Esophagus muscularis mucosa (tissue), 4 donors: ENCODE data around the gene SMAP1. TPM values are rescaled to one million over a fixed set of nuclear protein-coding genes. Genes with fewer than 3 reads are reported as not detected.

Experiments used
- DNase-seq: peaks from one replicate; pipeline ENCODE4 v3.0.0-alpha.2; 2017; ENCODE audit errors: extremely low spot score
- H3K27ac ChIP-seq, 4 donors: fragments of 200-600 bp; sonication (generic); replicated peaks in 1 of 4; 1 replicate in 3 of 4; 2 replicates in 1 of 4; pipeline ENCODE4 v1.5.1; 2016 to 2019; ENCODE audit warnings: mild to moderate bottlenecking in 1 of 4
- H3K27me3 ChIP-seq, 4 donors: fragments of 200-600 bp; sonication (generic); one replicate each; pipeline versions ENCODE4 v1.5.1 to v1.6.0; 2016 to 2019
- H3K36me3 ChIP-seq, 4 donors: fragments of 200-600 bp; sonication (generic); one replicate each; pipeline ENCODE4 v1.5.1; 2016 to 2019
- H3K4me1 ChIP-seq, 4 donors: fragments of 200-600 bp; sonication (generic); one replicate each; pipeline ENCODE4 v1.5.1; 2016 to 2019
- H3K4me3 ChIP-seq, 4 donors: fragments of 200-600 bp; sonication (generic); 1 replicate in 2 of 4; 2 replicates in 2 of 4; pipeline ENCODE4 v1.5.1; 2016 to 2019; ENCODE audit warnings: mild to moderate bottlenecking in 4 of 4, moderate library complexity in 1 of 4
- H3K9me3 ChIP-seq, 4 donors: fragments of 200-600 bp; sonication (generic); 1 replicate in 3 of 4; 2 replicates in 1 of 4; pipeline ENCODE4 v1.5.1; 2016 to 2019
- EP300 ChIP-seq: sonication (generic); formaldehyde crosslinking; IDR thresholded peaks from one replicate; pipeline ENCODE4 v1.6.1; 2017; ENCODE audit warnings: antibody characterized with exemption
- POLR2A ChIP-seq: fragments of 450-650 bp; IDR thresholded peaks from one replicate; pipeline ENCODE4 v1.6.1; 2017; ENCODE audit warnings: antibody characterized with exemption, moderate library complexity, mild to moderate bottlenecking, low read depth
- POLR2AphosphoS5 ChIP-seq, 2 donors: sonication (generic); formaldehyde crosslinking; IDR thresholded peaks; one replicate each; pipeline ENCODE4 v1.6.1; 2017; ENCODE audit warnings: antibody characterized with exemption in 2 of 2
- WGBS: methylation state at CpG from one replicate; pipeline ENCODE4 v1.1.5; 2018; 5-methylcytosine and 5-hydroxymethylcytosine counted together
- intact Hi-C: fragments of 100-400 bp; cut with DNase I; formaldehyde crosslinking; loops from one replicate; pipeline ENCODE4 v1.15.1; 2023
- total RNA-seq, 4 donors: library from RNA; depleted of rRNA; stranded (reverse); fragments of >200 nt; gene quantifications; one replicate each; pipeline versions ENCODE4 v1.1.0 to v1.2.1, GENCODE V29; 2016
- TF ChIP-seq, protein P1 (sequence below), 3 experiments: fragments of 200-600 bp in 2 of 3; fragments of 450-650 bp in 1 of 3; sonication (generic) in 2 of 3; IDR thresholded peaks; one replicate each; pipeline ENCODE4 v1.5.1; 2017 to 2019; ENCODE audit warnings: antibody characterized with exemption in 3 of 3, mild to moderate bottlenecking in 2 of 3, moderate library complexity in 1 of 3

Gene SMAP1
- total RNA-seq, 4 donors from 2014 or later = 23.7 to 33.1 (median 29.5) TPM

DNA sequence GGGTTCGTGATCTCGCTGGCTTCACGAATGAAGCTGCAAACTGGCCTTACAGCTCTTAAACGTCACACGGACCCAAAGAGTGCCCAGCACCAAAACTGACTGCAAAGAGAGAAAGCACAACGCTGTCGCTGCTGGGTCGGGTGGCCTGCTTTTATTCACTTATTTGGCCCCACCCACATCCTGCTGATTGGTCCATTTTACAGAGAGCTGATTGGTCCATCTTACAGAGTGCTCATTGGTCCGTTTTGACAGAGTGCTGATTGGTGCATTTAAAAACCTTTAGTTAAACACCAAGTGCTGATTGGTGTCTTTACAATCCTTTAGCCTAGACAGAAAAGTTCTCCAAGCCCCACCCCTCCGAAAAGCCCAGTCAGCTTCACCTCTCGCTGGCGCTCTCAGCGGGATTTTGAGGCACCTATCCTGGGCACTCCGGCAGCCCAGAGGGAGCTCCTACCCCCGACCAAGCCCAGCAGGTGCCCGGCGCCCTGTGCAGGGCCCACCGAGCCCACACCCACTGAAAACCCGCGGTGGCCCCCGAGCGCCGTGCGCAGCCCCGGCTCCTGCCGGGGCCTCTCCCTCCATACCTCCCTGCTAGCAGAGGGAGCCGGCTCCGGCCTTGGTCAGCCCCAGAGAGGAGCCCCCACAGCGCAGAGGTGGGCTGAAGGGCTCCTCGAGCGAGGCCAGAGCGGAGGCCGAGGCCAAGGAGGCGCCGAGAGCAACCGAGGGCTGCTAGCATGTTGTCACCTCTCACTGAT lies 40.0 kb upstream of the SMAP1 start:
- intact Hi-C loops = no loop called here
- DNase-seq = no peak
- Histone ChIP-seq H3K4me1 (no peaks in the 10 kb centered on the region), H3K27ac (no peak overlapping the region), H3K27me3 (peaks cover 0 to 4% (median 0%) of the 10 kb centered on the region in 4 donors), H3K4me3 (no peak overlapping the region), H3K36me3 (no peaks in the 10 kb centered on the region), H3K9me3 (no peaks in the 10 kb centered on the region)
- no peak for TF ChIP-seq EP300
- TF ChIP-seq, protein P1, sequence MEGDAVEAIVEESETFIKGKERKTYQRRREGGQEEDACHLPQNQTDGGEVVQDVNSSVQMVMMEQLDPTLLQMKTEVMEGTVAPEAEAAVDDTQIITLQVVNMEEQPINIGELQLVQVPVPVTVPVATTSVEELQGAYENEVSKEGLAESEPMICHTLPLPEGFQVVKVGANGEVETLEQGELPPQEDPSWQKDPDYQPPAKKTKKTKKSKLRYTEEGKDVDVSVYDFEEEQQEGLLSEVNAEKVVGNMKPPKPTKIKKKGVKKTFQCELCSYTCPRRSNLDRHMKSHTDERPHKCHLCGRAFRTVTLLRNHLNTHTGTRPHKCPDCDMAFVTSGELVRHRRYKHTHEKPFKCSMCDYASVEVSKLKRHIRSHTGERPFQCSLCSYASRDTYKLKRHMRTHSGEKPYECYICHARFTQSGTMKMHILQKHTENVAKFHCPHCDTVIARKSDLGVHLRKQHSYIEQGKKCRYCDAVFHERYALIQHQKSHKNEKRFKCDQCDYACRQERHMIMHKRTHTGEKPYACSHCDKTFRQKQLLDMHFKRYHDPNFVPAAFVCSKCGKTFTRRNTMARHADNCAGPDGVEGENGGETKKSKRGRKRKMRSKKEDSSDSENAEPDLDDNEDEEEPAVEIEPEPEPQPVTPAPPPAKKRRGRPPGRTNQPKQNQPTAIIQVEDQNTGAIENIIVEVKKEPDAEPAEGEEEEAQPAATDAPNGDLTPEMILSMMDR (IDR thresholded peaks at IDR 0.05) = no peak
- TF ChIP-seq POLR2A = no peak
- TF ChIP-seq POLR2AphosphoS5 (IDR thresholded peaks at IDR 0.05) = no peak
- 96% methylated on average over 35 of the region's 36 CpGs for WGBS

DNA sequence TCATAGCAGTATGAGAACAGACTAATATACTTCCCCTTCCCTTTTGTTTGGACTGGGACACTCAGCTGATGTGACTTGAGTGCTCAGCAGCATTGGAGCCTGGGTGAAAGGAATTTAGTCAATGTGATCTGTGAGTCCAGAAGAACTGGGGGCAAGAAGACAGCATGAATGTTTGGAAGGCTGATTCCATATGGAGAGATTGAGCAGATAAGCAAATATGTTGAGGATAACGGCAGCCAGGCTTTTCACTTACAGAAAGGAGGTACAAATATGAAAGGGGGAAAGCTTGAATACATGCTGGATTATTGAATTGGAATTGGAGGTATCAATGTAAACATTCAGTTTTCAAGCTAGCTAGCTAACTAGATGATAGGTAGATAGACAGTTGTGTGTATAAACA lies 37.8 kb upstream of the SMAP1 start:
- no peak for TF ChIP-seq EP300
- no peak for TF ChIP-seq POLR2AphosphoS5 (IDR thresholded peaks at IDR 0.05)
- TF ChIP-seq, protein P1 (IDR thresholded peaks at IDR 0.05) = no peak
- TF ChIP-seq POLR2A = no peak
- Histone ChIP-seq H3K27me3 (peaks cover 0 to 4% (median 0%) of the 10 kb centered on the region in 4 donors), H3K27ac (no peak overlapping the region), H3K9me3 (no peaks in the 10 kb centered on the region), H3K4me3 (no peak overlapping the region), H3K4me1 (no peaks in the 10 kb centered on the region), H3K36me3 (no peaks in the 10 kb centered on the region)
- WGBS = 58% methylated on average over 1 of the region's 1 CpG
- no peak for DNase-seq
- intact Hi-C loops = no loop called here

DNA sequence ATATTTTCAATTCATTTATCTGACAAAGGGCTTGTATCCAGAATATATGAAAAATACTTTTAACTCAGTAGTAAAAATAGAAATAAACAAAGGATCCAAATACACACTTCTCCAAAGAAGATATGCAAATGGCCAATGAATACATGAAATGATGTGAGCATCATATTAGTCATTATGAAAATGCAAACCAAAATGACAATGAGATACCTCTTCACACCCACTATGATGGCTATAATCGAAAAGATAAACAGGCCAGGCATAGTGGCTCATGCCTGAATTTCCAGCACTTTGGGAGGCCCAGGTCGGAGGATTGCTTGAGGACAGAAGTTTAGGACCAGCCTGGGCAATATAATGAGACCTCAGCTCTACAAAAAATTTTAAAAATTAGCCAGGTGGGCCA lies 33.8 kb upstream of the SMAP1 start:
- no peak for DNase-seq
- Histone ChIP-seq H3K27ac (no peak overlapping the region), H3K9me3 (no peaks in the 10 kb centered on the region), H3K36me3 (no peaks in the 10 kb centered on the region), H3K4me1 (no peaks in the 10 kb centered on the region), H3K4me3 (no peak overlapping the region), H3K27me3 (no peaks in the 10 kb centered on the region)
- WGBS = 89% methylated on average over 2 of the region's 2 CpGs
- TF ChIP-seq, protein P1 (IDR thresholded peaks at IDR 0.05) = no peak
- no peak for TF ChIP-seq EP300
- no peak for TF ChIP-seq POLR2AphosphoS5 (IDR thresholded peaks at IDR 0.05)
- TF ChIP-seq POLR2A = no peak
- intact Hi-C loops = no loop called here

DNA sequence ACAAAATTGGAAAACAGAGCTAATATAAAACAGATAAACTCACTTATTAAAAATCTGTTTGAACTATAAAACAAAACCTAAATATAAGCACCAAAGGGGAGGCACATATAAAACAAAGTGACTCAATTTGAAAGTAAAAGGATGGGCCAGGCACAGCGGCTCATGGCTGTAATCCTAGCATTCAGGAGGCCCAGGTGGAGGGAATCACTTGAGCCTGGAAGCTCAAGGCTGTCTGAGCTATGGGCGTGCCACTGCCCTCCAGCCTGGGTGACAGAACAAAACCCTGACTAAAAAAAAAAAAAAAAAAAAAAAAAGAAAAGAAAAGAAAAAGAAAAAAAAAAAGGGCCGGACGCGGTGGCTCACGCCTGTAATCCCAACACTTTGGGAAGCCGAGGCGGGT lies 31.1 kb upstream of the SMAP1 start:
- no peaks in the 10 kb centered on the region for H3K36me3 ChIP-seq
- 96% methylated on average over 8 of the region's 8 CpGs for WGBS
- no peak overlapping the region for H3K4me3 ChIP-seq
- TF ChIP-seq POLR2A (no peak), POLR2AphosphoS5 (IDR thresholded peaks at IDR 0.05) (no peak), EP300 (no peak)
- TF ChIP-seq, protein P1 (IDR thresholded peaks at IDR 0.05) = no peak
- no peaks in the 10 kb centered on the region for H3K27me3 ChIP-seq
- no peaks in the 10 kb centered on the region for H3K4me1 ChIP-seq
- H3K9me3 ChIP-seq = no peaks in the 10 kb centered on the region
- no peak for DNase-seq
- intact Hi-C loops = no loop called here
- H3K27ac ChIP-seq = no peak overlapping the region

DNA sequence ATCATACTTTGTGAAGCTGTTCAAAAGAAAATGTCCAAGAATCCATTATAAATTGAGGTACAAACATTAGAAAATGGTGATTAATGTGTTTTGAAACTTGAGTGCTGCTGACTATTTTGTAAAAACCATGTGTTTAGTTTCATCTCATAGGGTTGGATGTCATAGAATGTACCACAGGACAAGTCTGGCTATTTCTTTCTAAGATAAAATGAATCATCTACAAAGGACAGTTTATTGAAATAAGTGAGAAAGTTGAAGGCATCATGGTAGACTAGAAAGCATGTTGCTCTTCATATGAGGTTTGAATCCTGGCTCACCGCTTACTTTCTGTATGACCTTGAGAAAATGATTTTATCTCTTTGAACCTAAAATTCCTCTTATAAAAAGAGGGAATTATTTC lies 29.2 kb upstream of the SMAP1 start:
- intact Hi-C loops = no loop called here
- no peaks in the 10 kb centered on the region for H3K9me3 ChIP-seq
- peaks cover 0 to 5% (median 0%) of the 10 kb centered on the region in 4 donors for H3K27me3 ChIP-seq
- DNase-seq = no peak
- no peak overlapping the region for H3K27ac ChIP-seq
- no peak overlapping the region for H3K4me3 ChIP-seq
- H3K4me1 ChIP-seq = no peaks in the 10 kb centered on the region
- no peaks in the 10 kb centered on the region for H3K36me3 ChIP-seq
- TF ChIP-seq EP300 = no peak
- TF ChIP-seq POLR2A = no peak
- no peak for TF ChIP-seq POLR2AphosphoS5 (IDR thresholded peaks at IDR 0.05)
- TF ChIP-seq, protein P1 (IDR thresholded peaks at IDR 0.05) = no peak
- 100% methylated on average over 1 of the region's 1 CpG for WGBS
